Suppressor macrophage treated with lipopolysaccharide for 1 hour (primary cell): ENCODE results near the gene RBM20.
"Not testable (repeated sequence)": the region's sequence is repeated elsewhere in the genome, so short reads cannot be mapped to it uniquely, and the experiment has no call there.

Experiments used
- DNase-seq, 3 donors: peaks; one replicate each; pipeline ENCODE4 v3.0.0-alpha.2; 2020 to 2022

The RBM20 gene

GRCh38 chr10:110679486-110680272 is 35.5 kb downstream of the RBM20 start:
- DNase-seq: no peak

DNA sequence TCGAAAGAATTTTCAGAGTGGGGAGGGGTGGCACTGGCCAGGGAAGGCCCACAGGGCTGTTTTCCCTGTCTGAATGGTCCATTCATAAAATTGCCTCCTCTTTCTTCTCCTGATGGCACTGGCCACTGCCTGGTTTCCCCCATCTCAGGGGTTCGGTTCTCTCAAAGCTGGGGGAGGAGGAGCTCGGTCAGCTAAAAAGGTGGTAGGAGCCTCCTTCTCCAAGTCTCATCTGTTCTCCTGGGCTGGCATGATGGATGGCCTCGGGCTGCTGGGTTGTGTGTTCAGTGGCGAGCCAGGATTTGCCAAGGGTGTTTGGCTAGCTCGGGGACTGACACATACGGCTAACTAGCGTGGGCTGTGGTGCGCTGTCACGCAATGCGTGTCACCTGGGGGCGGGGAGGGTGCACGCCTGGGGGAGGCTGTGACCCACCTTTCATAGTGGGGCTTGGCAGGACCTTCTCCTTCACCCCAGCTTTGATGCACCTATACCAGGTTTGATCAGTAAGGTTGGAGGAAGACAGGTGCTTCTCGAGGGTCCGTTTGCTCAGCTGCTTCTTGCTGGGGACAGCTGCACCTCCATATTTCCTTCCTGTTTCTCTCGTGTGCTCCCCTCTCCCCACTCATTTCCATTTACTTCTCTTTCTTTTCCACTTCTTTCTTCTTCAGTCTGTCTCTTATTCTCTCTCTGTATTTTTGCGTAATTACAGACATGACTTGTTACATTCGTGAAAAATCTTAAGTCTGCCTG is 36.3 kb downstream of the RBM20 start:
- DNase-seq: no peak

DNA sequence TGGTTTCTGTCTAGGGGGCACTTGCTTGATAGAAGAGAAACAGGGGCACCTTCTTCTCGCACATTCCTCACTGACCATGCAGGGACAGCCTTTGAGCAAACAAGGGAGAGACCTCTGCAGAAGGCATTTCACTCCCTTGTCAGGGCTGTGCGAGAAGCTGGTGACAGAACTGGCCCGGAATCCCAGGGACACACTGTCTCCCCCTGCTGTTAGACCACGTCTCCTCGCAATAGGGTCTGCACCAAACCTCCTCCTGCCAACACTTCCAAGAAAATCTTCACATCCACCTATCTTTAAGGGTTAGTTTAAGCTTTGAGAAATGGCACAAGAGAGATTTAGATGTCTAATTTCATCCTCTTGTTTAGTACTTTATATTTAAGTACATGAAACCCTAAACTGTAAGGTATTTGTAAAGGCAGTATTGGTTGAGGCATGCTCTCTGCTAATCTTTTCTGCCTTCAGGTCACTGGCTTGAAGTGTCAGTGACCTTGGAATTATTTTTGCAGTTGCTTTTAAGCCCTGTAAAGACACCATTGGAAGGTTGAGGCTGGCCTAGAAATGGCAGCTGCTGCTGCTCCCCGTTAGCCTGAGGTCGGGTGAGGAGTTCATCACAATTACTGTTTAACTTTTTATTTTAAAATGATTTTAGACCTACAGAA is 37.0 kb downstream of the RBM20 start:
- DNase-seq: peak; percentile 35 to 64 (median 46)

DNA sequence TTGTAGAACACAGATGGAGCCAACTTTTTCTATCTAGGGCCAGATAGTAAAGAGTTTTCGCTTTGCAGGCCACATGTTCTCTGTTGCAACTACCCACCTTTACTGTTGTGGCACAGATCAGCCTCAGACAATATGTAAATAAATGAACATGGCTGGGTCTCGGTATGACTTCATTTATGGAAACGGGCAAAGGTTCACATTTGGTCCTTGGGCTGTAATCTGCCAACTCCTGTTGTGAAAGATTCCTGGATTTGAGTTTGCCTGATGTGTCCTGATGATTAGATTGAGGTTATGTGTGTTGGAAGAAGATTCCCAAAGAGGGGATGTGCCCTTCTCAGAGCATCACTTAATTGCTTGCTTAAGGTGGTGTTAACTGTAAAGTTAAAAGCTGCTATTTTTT is 38.2 kb downstream of the RBM20 start:
- no peak for DNase-seq

DNA sequence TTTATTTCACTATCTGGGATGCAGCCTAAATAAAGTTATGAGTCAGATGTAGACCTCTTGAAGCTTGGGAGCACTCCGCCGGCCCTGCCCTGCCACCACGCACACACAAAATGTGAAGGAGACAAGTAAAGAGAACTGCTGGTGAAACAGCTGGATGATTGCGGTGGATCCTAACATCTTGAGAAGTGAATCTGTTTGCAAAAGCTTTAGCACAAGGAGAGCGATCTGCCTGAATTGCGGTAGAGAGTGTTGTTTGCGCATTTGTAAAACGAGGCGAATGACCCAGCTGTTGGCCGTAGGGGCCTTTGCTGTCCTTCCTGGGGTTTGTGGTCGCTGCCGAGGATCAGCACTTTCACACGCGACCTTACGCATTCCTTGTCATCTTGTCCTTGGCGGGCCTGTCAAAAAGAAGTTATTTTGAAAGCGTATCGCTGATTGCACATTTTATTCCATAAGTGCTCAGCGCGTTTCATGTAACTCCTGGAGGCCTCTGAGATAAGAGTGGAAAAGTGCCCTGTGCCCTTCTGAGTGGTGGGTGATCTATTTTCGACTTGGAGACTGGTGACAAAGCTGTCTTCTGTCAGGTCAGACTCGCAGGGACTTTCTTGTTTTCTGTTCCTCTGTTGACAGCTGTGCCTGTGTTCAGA is 40.8 kb downstream of the RBM20 start:
- no peak for DNase-seq

DNA sequence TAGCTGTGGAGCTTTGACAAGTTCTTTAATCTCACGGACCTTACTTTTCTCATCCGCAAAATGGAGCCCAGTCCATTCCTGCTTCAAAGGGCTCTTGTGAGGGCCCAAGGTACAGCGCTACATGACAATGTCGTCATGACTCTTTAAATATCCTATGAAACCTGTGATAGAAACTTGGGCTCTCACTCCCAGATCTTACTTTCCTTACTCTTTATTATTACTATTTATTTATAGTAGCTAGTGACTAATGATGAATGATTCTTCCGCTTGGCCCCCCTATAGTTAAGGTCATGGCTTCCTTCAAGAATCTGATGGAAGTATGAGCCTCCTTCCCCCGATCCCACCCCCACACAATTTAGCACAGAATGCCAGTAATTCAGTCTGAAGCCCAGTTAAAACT is 41.9 kb downstream of the RBM20 start:
- DNase-seq: no peak

- no peak for DNase-seq
Observed at GRCh38 chr10:110686949-110687348, 42.8 kb downstream of the RBM20 start.

- no peak for DNase-seq
Observed at GRCh38 chr10:110687400-110687799, 43.3 kb downstream of the RBM20 start.

DNA sequence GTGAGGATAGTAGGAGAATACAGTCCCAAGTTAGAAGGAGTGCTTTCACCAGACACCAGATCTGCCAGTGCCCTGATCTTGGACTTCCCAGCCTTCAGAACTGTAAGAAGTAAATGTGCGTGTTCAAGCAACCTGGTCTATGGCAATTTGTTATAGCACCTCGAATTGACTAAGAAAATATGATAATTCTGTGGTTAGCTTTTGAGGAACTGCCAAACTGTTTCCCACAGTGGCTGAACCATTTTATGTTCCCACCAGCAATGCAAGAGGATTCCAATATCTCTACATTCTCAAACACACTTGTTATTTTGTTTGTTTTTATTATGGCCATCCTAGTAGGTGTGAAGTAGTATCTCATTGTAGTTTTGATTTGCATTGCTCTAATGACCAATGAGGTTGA is 47.0 kb downstream of the RBM20 start:
- DNase-seq: no peak

DNA sequence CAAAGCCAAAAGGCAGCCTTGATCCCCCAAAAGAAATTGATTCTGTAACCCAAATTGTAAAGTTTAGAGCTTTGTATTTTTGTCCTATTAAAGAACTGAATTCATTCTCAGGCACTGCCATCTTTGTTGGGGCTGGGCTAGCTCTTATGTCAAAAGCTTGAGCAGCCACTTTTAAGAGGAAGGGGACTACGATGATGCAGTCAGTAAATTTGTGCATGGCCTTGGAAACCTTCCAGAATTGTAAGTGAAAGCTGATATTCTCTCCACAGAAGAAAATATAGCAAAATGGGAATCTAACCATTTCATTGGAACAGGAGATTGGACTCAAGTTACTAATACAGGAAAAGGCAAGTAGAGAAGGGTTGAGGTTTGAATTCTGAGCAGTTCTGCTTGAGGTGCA is 50.1 kb downstream of the RBM20 start:
- DNase-seq: no peak

- no peak for DNase-seq
Observed at GRCh38 chr10:110694820-110695538, 50.8 kb downstream of the RBM20 start.

- DNase-seq: peak; percentile 53 to 59 (median 53)
Observed at GRCh38 chr10:110695539-110695886, 51.4 kb downstream of the RBM20 start.

DNA sequence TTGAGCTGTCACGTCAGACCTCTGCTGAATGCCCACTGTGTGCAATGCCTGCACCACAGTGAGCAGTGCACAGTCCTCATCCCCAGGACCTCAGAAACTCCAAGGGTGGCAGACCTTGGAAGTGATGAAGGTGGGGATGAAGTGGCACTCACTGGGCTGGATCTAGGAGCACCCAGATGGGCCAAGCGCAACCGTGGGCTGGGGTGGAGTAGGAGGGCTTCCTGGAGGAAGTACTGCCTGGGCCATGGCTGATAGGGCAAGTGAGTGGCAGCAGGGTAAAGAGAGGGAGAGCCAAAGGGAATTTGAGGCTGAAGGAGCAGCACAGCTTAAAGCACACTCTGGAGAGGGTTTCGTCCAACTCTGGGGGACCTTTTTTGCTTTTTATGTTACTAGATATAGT is 52.3 kb downstream of the RBM20 start:
- DNase-seq: peak in 1 of 3 donors; percentile 35

DNA sequence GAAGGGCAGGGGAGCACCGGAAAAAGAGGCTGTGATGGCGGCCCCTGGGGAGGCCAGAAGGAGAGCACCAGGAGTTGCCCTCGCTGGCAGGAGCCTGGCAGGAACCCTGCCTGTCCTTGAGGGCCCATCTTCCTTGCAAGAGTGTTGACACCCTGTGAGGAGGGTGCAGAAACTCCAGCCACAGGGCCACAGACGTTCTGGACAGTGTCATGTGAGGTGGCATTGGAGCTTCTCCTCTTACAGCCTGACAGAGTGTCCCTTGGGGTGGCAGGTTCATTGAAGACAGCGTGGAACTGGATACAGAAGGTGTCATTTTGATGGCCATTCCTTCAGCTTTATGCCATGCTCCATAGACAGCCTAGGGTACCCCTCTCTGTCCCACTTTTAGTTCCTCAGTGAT is 54.2 kb downstream of the RBM20 start:
- no peak for DNase-seq

DNA sequence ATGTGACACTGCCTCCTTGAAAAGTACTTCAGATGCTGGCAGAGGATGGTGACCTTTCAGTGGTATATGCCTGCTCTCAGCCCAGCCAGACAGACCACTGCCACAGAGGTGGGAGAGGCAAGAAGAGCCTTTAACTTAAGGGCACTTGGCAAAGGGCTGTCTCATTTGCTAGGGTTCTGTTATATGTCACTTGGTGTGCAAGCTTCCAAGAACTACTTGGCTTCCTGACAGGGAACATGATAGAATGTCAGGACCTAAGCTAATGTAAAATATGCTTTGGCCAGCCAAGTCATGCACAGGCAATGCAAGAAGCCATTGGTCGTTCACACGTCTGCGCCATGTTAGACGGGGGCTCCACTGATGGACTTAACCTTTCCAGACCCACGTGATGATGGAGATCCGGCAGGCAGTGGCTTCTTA is 54.7 kb downstream of the RBM20 start:
- DNase-seq: no peak

DNA sequence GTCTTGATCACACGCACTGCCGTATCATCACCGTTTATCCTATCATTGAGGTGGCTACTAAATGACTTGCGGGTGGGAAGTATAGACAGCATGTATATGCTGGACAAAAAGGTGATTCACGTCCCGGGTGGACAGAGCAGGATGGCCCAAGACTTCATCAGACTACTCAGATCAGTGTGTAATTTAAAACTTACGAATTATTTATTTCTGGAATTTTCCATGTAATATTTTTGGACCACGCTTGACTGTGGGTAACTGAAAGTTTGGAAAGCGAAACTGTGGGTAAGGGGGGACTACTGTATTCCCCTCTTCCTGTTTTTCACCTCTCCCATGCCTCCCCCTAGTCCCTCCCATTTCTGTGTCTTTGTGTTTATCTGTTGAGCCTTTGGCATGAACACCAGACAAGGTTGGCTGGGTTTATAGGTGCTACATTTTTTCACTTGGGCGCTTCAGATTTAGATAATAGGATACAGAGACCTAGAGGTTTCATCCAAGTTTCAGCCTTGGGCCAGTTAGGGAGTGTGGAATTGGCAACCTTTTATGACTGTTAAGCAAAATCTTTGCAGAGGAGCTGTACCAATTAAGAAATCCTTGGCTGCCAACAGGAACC is 55.8 kb downstream of the RBM20 start:
- no peak for DNase-seq

- DNase-seq: no peak
Observed at GRCh38 chr10:110700947-110701616, 56.9 kb downstream of the RBM20 start.

DNA sequence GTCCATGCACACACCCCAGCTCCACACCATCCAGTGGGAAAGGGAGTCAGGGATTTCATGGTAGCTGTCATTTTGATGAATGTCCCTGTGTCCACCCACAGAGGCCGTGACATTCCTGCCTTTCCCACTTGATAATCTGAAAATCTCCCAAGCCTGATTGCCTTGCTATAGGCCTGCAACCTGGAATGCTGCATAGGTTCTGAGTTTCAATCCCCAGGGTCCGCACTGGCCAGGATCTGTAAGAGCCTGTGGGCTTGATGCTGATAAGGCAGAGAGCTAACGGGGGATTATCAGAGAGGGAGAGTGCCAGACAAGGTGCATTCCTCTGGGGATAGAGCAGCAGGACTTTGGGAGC is 57.5 kb downstream of the RBM20 start:
- DNase-seq: no peak

GRCh38 chr10:110704070-110704469 is 59.9 kb downstream of the RBM20 start:
- DNase-seq: no peak

GRCh38 chr10:110704906-110705476 is 60.9 kb downstream of the RBM20 start:
- no peak for DNase-seq

GRCh38 chr10:110705596-110705995 is 61.5 kb downstream of the RBM20 start:
- DNase-seq: not testable (repeated sequence)
